NCI-H226 (cell line): ENCODE results near the gene CASK.

Experiments
- DNase-seq: peaks from one replicate; pipeline ENCODE4 v3.0.0-alpha.2; 2015

The CASK gene

DNA sequence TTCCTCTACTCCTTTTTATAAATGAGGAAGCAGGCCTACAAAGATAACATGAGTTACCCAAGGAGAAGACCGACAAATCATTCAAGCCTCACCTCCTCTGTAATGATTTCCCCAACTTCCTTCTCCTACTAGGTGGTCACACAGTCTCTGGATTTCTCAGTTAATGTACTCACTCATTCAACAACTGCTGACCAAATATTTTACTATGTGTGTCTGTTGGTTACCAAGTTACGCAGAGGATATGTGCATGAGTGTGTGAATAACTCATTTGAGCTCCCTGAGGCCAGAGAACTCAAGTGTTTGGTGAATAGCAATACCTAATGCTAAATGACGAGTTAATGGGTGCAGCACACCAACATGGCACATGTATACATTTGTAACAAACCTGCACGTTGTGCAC, 10.4 kb downstream of the CASK start:
- DNase-seq: peak; percentile 12

DNA sequence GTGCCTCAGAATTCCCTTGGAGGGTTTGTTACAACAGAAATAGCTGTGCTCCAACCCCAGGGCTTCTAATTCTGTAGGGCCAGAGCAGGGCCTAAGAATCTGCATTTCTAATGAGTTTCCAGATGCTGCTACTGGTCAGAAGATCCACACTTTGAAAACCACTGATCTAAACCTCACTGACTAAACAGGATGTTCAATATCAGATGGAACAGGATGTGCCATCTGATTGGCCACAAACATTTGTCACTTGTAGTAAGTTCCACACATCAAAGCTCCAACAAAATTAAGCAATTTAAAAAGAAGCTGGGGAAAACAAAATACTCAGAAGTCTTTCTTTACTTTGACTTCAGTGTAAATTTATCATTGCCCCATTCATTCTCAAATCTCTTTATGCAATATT, 14.3 kb downstream of the CASK start:
- DNase-seq: no peak

DNA sequence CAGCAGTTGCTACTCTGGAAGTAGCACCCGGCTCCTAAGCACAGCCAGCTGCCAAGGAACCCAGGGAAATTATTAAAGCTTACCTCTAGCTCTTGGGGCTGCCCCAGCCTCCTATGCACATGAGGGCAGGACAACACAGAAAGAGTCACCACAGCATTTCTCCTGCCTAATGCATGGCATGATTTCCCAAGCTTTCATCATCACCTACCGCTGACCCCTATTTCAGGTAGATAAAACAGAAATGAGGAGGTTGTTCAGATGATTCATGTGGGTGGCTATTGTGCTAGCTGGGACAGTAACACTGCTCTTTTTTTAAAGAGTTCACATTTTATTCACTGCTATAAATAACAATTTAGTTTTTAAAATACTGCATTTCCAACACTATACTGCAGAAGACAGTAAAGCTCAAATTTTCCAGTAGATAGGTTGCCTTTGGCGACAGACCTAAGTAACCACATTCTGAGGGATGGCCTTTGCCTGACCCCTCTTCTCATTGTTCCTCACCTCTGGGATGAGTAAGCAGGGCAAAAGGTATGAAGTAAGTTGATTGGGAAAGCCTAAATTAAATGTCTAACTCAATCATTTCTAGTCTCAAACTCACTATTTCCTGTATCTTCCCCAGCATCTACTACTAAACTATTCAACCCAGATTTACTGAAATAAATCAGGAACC, 16.7 kb downstream of the CASK start:
- peak; percentile 37 for DNase-seq

DNA sequence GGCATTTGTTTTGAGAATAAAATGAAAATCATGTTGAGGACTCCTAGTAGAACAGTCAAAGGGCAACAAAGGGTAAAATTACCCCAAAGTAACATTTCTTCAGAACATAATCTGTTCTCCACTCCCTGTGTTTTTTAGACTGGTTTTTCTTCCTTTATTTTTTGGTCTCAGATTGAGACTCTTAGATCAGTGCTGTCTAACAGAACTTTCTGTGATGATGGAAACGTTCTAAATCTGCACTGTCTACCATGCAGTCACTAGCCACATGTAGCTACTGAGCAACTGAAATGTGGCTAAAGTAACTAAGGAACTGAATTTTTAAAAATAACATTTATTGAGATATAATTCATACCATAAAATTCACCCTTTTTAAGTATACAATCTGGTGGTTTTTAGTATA, 19.8 kb downstream of the CASK start:
- DNase-seq: no peak

DNA sequence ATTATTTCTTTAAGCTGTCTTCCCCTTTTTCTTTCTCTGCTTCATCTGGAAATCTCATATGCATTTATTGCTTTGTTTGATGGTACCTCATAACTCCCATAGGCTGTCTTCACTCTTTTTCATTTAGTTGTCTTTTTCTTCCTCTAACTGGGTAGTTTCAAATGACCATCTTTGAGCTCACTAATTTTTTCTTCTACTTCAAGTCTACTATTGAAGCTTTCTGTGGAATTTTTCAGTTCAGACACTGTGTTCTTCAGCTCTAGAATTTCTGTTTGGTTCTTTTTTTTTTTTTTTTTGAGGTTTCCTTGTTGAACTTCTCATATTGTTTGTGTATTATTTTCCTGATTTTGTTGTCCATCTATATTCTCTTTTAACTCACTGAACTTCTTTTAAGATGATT, 23.0 kb downstream of the CASK start:
- no peak for DNase-seq

DNA sequence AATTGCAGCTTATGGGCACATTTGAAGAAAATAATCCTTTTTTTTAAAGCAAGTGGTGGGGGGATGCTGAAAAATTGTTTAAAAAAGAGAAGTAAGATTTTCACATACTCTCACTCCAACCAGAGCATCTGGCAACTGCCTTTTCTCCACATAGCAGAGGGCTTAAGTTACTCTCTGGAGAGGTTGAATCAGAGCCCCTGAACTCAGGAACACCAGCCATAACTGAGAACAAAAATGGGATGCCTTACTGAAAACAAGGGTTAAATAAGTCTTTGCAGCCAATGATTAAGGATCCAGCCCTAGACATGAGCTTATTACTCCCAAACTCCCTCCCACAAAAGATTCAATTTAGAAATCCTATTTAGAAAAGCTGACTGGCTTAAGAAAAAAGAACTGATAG, 27.5 kb downstream of the CASK start:
- DNase-seq: no peak

DNA sequence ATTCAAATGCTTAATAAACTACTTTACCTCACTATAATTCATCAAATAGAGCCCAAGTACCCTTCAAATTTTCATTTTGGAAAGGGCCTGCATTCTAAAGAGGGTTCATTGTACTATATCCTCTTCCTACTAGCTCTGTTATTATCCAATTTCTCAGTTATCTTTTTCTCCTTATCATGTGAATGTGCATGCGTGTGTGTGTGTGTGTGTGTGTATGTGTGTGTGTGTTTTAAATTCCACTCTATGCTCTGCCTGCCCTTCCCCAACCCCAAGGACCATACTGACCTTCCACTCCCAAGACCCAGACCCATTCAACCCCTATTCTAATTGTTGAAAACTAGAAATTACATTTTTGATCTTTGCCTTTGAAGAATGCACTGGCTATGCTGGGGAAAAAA, 33.3 kb downstream of the CASK start:
- DNase-seq: no peak

DNA sequence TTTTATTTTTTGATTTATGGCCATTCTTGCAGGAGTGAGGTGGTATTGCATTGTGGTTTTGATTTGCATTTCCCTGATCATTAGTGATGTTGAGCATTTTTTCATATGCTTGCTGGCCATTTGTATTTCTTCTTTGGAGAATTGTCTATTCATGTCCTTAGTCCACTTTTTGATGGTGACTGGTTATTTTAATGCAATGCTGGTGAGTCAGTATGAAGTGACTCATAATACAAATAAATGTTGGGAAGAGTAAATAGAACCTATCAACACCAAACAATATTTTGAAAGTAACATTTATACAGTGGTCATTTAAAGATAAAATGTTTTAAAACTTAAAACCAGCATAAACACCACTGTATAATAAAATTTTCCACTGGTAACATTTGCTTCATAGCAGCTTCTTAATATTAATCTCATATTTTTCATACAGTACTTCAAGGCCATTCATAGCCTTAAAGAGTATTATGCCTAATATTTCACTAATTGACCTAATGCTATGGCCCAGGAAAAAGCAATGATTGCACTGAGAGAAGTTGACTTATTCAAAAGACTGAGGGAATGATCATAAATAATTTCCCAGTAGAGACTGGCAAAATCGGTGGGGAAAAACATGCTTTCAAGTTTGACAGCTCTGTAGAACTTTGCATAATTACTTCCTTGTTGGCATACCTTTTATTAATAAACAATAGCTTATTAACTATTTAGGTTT, 33.9 kb downstream of the CASK start:
- DNase-seq: no peak

DNA sequence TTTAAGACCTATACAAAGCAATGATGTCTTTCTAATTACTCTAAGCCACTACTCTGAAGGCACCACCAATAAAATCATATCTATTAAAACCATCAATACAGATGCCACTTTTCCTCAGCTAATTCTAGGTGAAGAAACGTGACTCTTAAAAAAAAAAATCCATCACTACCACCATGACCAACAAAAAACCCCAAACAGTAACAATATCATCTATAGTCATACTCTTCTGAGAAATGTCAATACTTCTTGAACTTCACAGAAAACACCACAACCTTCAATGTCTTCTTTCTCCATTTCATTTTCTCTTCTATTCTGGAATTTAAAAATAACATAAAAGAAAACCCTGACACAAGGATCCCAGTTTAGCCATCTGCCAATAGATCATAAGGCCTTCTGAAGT, 35.7 kb downstream of the CASK start:
- no peak for DNase-seq

DNA sequence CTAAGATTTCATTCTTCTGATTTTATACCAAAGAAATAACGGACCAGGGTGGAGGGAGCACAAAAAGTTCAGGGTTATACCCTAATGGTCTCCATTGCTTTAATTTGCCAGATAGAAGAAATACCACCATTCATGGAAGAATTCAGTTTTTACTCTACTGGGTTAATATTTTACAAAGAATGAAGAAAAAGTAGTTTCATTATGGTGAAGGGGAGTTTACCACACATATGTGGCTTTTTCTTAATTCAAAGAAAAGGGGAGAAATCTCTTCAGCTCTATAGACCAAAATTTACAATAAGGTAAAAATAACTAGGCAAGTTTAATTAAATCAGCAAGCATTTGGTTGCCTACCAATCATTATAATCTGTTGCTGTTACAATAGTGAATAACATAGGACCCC, 37.6 kb downstream of the CASK start:
- no peak for DNase-seq

DNA sequence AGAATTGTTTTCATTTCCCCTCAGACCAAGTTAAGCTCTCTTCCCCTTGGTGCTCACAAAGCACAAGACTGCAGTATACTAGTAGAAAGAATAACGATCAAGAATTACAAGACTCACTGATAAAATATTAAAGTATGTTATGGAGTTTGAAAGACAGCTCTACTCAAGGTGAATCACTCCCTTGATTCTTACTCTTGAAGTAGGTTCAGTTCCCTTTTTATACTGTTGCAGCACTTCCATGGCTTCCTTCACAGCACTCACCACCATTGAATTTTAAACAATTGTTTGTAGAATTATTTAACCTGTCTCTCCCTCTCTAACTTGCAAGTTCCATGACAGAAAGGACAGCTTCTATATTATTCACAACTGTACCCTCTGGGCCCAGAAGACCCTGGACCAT, 42.2 kb downstream of the CASK start:
- DNase-seq: no peak

DNA sequence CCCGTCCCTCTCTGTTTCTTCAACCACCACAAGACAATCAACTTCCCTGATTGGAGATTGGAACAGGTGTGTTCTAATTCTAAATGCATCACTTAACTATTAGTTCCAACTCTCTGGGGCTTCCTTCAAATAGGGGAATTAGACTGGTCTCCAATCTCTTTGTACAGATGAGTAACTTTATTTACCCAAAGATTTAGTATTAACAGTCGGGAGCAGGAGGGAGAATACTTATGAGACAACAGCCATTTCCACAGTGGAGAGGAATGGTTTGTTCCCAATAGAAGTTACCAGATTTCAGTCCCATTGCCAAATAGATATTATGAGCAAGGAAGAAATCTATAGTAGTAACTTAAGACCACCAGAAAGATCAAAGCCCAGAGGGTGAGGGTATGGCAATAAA, 46.2 kb downstream of the CASK start:
- DNase-seq: no peak

DNA sequence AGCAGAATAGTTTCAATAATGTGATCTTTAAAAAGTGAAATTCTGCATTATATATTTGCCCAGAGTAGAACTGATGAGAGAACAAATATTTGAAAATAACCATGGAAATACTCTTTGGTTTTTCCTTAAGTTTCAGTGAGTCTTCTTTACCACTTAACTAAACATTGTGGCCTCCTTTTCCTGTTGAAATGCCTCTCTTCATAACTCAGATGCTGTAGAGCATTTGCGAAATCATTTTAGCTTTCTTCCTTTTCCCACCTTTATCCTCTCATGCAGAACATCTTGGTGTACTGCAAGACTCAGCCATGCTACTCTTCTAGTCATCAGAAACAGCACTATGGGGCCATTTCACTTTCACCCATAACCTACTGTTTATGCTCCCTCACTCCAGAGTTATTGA, 48.2 kb downstream of the CASK start:
- peak; percentile 12 for DNase-seq

DNA sequence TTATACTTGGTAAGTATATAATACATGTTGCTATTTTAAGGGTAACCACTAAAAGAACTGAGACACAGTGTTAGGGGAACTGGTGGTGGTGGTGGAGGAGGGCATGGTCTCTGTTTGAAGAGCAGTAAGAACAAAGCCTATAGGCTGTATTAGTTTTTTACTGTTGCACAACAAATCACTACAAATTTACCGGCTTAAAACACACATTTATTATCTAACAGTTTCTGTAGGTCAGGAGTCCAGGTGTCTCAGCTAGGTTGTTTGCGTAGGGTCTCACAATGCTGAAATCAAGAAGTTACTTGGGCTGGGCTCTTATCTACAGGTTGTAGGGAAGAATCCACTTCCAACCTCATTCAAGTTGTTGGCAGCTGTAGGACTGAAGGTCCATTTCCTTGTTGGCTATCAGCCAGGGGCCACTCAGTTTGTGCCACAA, 52.6 kb downstream of the CASK start:
- peak; percentile 11 for DNase-seq

DNA sequence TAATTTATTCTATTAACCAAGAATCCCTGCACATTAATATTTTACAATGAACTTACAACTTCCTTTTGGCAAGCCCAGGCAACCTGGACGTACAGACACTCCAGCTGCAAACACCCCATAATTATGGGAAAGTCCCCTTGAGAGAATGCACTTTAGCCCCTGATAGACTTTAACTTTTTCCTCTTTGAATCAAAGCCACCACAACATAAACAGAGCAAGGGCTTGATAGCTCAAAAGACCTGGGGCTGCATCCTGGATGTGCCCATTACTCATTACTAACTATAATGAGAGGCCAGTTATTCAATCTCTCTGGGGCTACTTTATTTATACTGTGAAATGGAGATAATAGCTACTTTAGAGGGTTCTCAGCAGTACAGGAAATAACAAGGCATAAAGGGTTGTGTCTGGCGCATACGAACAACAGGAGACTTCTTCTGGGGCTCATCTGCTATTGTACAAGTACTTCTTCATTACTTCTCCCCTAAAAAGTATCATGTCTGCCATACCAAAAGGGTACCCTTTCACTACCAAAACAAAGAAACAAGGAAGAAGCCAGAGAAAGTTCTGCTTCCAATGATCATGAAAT, 54.9 kb downstream of the CASK start:
- DNase-seq: no peak

DNA sequence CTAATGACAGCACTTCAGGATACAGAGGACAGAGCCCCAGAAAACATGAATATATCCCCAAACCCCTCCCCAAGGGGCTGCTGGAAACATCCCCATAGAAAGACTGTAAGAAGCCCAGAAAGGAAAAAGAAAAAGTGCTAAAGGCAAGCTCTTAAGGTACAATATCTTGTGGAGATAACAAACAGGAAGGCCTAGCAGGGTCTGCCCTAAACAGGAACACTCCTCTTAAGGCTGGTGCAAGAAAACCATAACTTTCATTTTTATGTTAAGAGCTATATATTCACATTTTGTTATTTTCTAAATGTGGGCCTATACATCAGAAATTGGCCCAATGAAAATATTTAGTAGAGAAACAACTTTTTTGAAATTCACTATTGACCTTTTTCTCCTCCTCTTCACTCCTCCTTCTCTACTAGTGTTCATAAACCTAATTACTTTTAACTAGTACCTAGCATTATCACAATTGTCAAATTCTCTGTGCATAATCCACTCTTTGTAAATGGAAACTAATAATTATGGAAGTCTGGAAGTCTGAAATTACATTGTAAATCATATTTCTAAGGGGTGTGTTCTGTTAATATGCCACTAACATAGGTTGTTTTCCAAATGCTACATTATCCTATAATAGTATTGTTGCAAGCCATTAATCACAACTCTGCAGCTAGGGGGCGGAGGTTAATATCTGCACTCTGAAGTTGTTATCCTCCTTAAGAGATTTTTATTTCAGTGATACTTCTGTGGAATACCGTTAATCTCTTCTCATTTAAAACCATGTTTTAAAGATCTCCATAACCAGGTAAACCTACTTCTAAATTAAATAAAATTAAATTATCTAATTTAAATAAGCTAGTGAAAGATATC, 59.8 kb downstream of the CASK start:
- no peak for DNase-seq

DNA sequence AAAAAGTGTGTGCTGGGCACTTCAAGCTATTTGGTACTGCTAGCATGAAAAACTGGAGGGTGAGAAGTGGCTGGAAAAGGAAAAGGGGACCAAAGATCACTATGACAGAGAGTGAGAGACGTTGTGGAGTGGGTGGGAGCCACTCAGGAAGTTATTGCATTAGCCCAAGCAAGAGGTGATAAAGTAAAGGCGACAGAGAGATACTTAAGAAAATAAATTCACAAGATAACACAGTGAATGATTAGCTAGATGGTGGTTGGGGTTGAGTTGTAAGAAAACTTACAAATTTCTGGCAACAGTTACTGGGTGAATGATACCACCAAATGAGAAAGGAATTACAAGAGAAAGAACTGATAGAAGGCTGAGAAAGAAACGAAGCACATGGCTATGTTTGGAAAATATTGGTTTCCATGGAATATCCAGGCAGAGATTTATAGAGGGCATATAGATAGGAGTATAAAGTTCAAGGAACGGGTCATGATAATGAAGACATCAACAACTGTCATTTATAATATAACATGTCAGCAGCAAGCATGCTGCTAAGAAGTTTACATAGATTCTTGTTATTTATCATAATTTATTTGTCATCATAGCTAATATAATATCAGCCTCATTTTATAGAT, 60.7 kb downstream of the CASK start:
- DNase-seq: no peak

DNA sequence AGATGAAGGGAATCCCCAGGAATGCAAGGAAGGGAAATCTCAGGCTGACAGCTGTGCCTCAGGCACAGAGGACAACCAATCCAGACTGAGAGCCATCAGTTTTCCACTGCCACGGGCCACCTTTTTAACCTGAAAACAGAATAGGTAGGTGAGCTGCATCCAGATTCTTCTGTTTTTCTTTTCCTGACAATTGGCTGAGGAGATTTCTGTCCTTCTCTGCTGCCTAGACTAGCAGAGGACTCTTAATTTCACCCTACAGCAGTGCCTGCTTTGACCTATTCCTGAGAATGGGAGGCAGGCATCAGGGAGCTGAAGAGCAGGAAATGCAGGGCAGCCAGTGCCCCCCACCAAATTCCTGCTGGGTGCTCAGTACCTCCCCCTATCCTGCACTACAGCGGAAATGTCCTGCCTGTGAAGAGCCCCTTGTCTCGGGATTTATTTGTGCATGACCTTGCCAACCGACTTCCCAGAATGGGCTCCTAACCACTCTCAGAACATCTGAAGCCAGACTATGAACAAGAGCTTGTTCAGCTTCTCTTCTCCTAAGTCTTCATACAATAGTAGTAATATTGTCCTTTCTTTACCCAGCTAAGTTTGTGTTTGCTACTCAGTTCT, 65.1 kb downstream of the CASK start:
- DNase-seq: no peak

DNA sequence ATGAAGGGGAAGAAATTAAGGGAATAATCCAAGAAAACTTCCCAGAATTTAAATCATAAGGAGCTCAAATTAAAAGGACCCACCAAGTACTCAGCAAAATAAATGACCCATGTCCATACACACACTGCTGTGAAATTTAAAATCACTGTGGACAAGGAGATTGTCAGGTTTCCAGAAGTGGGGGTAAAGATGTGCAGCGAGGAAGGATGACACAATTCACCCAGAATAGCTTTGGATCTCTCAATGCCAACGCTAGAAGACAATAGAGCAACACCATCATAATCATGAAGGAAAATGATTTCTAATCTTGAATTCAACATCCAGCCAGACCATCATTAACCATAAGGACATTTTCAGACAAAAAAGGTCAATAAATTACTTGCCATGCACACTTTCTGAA, 65.7 kb downstream of the CASK start:
- DNase-seq: no peak

DNA sequence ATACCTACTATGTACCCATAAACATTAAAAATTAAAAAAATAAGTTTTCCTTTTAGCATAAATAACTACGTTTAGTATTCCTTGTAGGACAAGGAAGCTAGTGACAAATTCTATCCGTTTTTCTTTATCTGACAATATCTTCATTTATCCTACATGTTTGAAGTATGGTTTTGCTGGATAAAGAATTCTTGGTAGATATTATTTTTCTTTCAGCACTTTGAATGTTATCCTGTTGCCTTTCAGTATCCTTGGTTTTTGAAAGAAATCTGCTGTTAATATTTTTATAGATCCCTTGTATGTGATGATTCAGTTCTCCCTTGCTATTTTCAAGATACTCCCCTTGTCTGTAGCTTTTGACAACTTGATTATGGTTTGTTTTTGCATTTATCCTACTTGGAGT, 76.6 kb downstream of the CASK start:
- no peak for DNase-seq

DNA sequence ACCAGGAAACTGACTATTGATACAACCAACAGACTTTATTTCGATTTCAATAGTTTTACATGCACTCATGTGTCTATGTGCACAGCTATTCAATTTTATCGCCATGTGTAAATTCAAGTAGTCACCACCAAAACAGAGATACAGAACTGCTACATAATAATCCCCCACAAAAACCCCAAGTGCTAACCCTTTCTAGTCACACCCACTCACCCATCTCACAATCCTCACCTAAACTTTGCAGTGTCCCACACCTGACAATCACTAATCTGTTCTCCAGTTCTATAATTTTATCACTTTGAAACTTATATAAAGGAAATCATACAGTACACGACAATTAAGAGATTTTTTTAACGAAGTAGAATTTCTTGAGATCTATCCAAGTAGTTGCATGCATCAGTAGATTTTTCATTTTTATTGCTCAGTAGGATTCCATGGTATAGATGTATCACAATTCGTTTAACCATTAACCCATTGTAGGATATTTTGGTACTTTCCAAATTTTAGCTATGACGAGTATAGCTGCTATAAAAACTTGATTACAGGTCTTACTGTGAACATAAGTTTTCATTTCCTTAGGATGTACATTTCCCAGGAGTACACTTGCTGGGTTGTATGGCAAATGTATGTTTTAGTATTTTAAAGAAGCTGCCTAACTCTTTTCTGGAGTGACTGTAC, 85.9 kb downstream of the CASK start:
- no peak for DNase-seq

DNA sequence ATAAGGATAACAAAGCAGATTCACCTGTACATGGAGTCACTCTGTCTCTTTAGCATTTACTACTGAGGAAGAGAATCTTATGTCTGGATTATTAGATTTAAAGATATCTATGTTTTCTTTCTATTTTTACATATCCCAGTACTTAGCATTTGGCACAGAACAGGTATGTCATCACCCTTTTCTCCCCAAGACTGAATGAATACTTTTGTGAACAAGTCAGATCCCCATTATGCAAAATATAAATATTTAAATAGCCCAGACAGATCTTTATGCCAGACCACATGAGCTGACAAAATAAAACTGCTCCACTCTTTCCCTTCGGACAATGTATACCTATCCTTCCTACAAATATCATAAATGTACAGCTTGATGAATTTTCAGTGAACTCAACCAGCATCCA, 94.5 kb downstream of the CASK start:
- DNase-seq: no peak
